Progenitor cell of endocrine pancreas (in vitro differentiated cells): Measurements from ENCODE around the gene FKBP1A. TPM values are rescaled to one million over a fixed set of nuclear protein-coding genes. Genes with fewer than 3 reads are reported as not detected.

Experiments used
- DNase-seq: peaks from one replicate; pipeline ENCODE4 v3.0.0; 2021; ENCODE audit warnings: low spot score; ENCODE audit not compliant: unreplicated experiment
- H3K27ac Mint-ChIP-seq: 2 replicates; pipeline ENCODE4 v1.8.0; 2021; ENCODE audit warnings: mild to moderate bottlenecking, moderate library complexity, mixed read lengths
- H3K27me3 Mint-ChIP-seq: 2 replicates; pipeline ENCODE4 v1.8.0; 2021; ENCODE audit warnings: mixed read lengths
- H3K36me3 Mint-ChIP-seq: 2 replicates; pipeline ENCODE4 v1.8.0; 2022; ENCODE audit warnings: mixed read lengths; ENCODE audit not compliant: insufficient read depth
- H3K4me1 Mint-ChIP-seq: 2 replicates; pipeline ENCODE4 v1.8.0; 2021; ENCODE audit warnings: low read depth, mixed read lengths
- H3K4me3 Mint-ChIP-seq: 2 replicates; pipeline ENCODE4 v1.8.0; 2021; ENCODE audit warnings: low read depth, mild to moderate bottlenecking, moderate library complexity, mixed read lengths
- H3K9me3 Mint-ChIP-seq: 2 replicates; pipeline ENCODE4 v1.8.0; 2021; ENCODE audit warnings: low read depth, mixed read lengths
- CTCF ChIP-seq: fragments of 200-600 bp; sonication (generic); IDR thresholded peaks from one replicate; pipeline ENCODE4 v1.5.0; 2021; ENCODE audit warnings: antibody characterized with exemption, mild to moderate bottlenecking; ENCODE audit not compliant: unreplicated experiment
- total RNA-seq: library from RNA; stranded (reverse); gene quantifications from 2 replicates; pipeline ENCODE4 v1.2.1, GENCODE V29; 2021

FKBP1A gene
- total RNA-seq, 1 donor from 2014 or later, result 149 TPM

DNA sequence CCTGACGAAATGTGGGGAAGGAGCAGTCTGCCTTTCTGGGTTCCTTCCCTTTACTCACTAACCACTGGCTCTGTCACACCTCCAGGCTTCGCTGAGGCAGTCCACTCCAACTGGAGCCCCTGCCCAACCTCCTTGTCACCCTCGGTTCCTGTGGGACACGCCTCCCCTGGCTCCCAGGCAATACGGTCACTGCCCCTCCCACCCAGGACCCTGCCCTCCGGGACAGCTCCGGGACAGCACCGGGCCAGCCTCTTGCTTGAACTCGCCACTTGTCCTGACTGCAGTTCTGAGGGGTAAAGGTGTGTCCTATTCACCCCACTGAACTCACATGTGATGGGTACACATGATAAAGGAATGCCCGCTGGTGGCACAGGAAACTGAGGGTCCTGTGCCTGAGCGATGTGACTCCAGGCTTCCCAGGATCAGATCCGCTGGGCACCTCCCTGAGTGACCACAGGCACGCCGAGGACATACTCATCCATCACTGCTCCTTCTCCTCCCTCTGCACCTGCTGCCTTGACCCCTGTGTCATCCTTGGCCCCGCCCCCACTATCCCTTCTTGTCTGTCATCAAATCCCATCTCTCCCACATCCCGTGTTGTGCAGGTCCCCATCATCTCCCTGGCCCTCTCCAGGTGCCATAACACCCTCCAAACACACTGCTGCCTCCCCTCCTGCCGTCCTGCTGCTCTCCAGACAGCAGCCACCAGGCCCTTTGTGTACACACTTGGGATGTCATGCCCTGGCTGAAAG is 71.8 kb downstream of the FKBP1A start:
- Mint-ChIP-seq H3K4me1 (no peaks in the 10 kb centered on the region), H3K27ac (no peak overlapping the region), H3K36me3 (no peaks in the 10 kb centered on the region), H3K4me3 (no peak overlapping the region), H3K9me3 (no peaks in the 10 kb centered on the region), H3K27me3 (peaks cover 10% of the 10 kb centered on the region)
- no peak for TF ChIP-seq CTCF
- no peak for DNase-seq

- TF ChIP-seq CTCF, result no peak
- H3K4me1 Mint-ChIP-seq, result no peaks in the 10 kb centered on the region
- peaks cover 10% of the 10 kb centered on the region for H3K27me3 Mint-ChIP-seq
- H3K36me3 Mint-ChIP-seq, result no peaks in the 10 kb centered on the region
- no peak for DNase-seq
- H3K9me3 Mint-ChIP-seq, result no peaks in the 10 kb centered on the region
- no peak overlapping the region for H3K27ac Mint-ChIP-seq
- no peak overlapping the region for H3K4me3 Mint-ChIP-seq
These were observed 72.8 kb downstream of the FKBP1A start for GRCh38 chr20:1320016-1320415.

DNA sequence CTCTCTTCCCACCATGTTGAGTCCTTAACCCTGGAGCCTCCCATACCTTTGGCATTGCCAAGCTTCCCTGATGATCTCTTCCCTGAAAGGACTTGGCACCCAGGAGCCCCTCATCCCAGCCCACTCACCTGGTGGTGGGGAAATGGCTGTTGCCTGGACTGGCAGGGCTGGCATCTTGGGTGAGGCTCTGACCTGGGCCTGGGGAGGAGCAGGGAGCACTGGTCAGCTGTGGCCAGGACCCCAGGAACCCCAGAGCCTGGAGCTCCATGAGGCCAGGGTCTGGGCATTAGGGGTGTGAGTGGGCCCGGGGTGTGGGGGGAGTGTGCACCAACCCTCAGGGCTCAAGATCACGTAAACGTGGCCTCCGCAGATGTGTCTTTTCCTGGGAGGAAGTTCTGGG is 73.4 kb downstream of the FKBP1A start:
- no peak for TF ChIP-seq CTCF
- H3K27me3 Mint-ChIP-seq, result peaks cover 10% of the 10 kb centered on the region
- no peaks in the 10 kb centered on the region for H3K4me1 Mint-ChIP-seq
- no peak overlapping the region for H3K4me3 Mint-ChIP-seq
- no peaks in the 10 kb centered on the region for H3K9me3 Mint-ChIP-seq
- DNase-seq, result no peak
- H3K27ac Mint-ChIP-seq, result no peak overlapping the region
- no peaks in the 10 kb centered on the region for H3K36me3 Mint-ChIP-seq

DNA sequence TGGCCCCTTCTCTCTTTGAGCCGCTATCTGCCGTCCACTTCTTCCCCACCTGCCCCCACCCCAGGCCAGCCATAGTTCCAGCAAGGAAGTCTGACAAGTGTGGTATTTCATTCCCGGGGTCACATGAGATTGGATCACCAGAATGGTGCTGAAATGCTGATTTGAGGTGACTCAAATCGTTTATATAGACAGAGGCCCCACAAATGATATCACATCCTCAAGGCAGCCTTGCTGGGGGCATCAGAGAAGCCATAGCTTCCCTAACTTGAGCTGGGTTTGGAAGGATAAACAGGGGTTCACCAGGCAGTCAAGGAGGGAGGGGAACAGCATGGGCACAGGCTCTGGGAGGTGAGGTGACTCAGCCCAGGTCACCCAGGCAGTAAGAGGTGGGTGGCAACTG is 73.8 kb downstream of the FKBP1A start:
- no peaks in the 10 kb centered on the region for H3K4me1 Mint-ChIP-seq
- no peaks in the 10 kb centered on the region for H3K36me3 Mint-ChIP-seq
- no peak overlapping the region for H3K4me3 Mint-ChIP-seq
- no peak for TF ChIP-seq CTCF
- peaks cover 10% of the 10 kb centered on the region for H3K27me3 Mint-ChIP-seq
- no peak for DNase-seq
- no peak overlapping the region for H3K27ac Mint-ChIP-seq
- H3K9me3 Mint-ChIP-seq, result no peaks in the 10 kb centered on the region

Other genes with a start within 250 kb of the FKBP1A start
- 15.6 and 21.9 TPM in 2 replicates for gene TMEM74B, start 208.1 kb downstream of the FKBP1A start, total RNA-seq
- 0.26 and 0.27 TPM in 2 replicates for gene C20orf202, start 189.6 kb downstream of the FKBP1A start, total RNA-seq
- not detected in 2 replicates for gene RAD21L1, start 167.0 kb downstream of the FKBP1A start, total RNA-seq
- gene SNPH, start 126.8 kb downstream of the FKBP1A start, total RNA-seq, result 2.7 and 3.3 TPM in 2 replicates
- gene SDCBP2, start 63.9 kb downstream of the FKBP1A start, total RNA-seq, result 2.0 and 2.3 TPM in 2 replicates
- 88.6 and 88.7 TPM in 2 replicates for gene NSFL1C, start 73.8 kb upstream of the FKBP1A start, total RNA-seq
- not detected in 2 replicates for gene SIRPB2, start 98.4 kb upstream of the FKBP1A start, total RNA-seq
- not detected in 2 replicates for gene SIRPD, start 164.7 kb upstream of the FKBP1A start, total RNA-seq
- 0.96 and 1.6 TPM in 2 replicates for gene SIRPB1, start 227.0 kb upstream of the FKBP1A start, total RNA-seq